Loucy (cell line): Measurements from ENCODE around the gene ACY1.
A peak's percentile ranks its signal among the peaks of the same experiment; 100 is the strongest.

ENCODE experiments used
- H2AFZ ChIP-seq: fragments of 200-600 bp; sonication (generic); 2 replicates; pipeline ENCODE4 v1.6.0; 2016; ENCODE audit warnings: antibody characterized with exemption, mild to moderate bottlenecking, low read length, moderate library complexity
- H3F3A ChIP-seq: fragments of 200-600 bp; 2 replicates; pipeline ENCODE4 v1.6.0; 2016; ENCODE audit warnings: antibody characterized with exemption, low read depth, mild to moderate bottlenecking
- H3K27me3 ChIP-seq: fragments of 200-600 bp; sonication (generic); 2 replicates; pipeline ENCODE4 v1.6.1; 2014; ENCODE audit warnings: low read length, mild to moderate bottlenecking; ENCODE audit not compliant: insufficient read depth, poor library complexity, severe bottlenecking
- H3K36me3 ChIP-seq: fragments of 200-600 bp; sonication (generic); 2 replicates; pipeline ENCODE4 v1.6.1; 2016; ENCODE audit warnings: low read length; ENCODE audit not compliant: insufficient read depth
- H3K4me1 ChIP-seq: fragments of 200-600 bp; sonication (generic); 2 replicates; pipeline ENCODE4 v1.5.1; 2014; ENCODE audit warnings: low read length, mild to moderate bottlenecking; ENCODE audit not compliant: insufficient read depth, poor library complexity, severe bottlenecking
- H3K4me2 ChIP-seq: fragments of 200-600 bp; sonication (generic); 2 replicates; pipeline ENCODE4 v1.6.0; 2014; ENCODE audit warnings: antibody characterized with exemption, low read length, low read depth, mild to moderate bottlenecking; ENCODE audit not compliant: poor library complexity, severe bottlenecking
- H3K4me3 ChIP-seq: fragments of 200-600 bp; sonication (generic); 2 replicates; pipeline ENCODE4 v1.5.1; 2014; ENCODE audit warnings: low read length, mild to moderate bottlenecking, mixed read lengths; ENCODE audit not compliant: poor library complexity, severe bottlenecking
- H3K79me2 ChIP-seq: fragments of 200-600 bp; sonication (generic); 2 replicates; pipeline ENCODE4 v1.6.1; 2014; ENCODE audit warnings: low read length; ENCODE audit not compliant: insufficient read depth
- H3K9ac ChIP-seq: fragments of 200-600 bp; sonication (generic); 2 replicates; pipeline ENCODE4 v1.6.0; 2014; ENCODE audit warnings: mild to moderate bottlenecking, low read depth, low read length, moderate library complexity; ENCODE audit not compliant: poor library complexity, severe bottlenecking
- H3K9me2 ChIP-seq: fragments of 200-600 bp; sonication (generic); replicated peaks from 2 replicates; pipeline ENCODE4 v1.6.1; 2016; ENCODE audit warnings: low read depth, low read length, mixed read lengths
- H3K9me3 ChIP-seq: fragments of 200-600 bp; sonication (generic); 2 replicates; pipeline ENCODE4 v1.6.1; 2014; ENCODE audit warnings: mild to moderate bottlenecking, antibody characterized with exemption, low read length, low read depth; ENCODE audit not compliant: insufficient read depth
- H4K20me1 ChIP-seq: fragments of 200-600 bp; sonication (generic); 2 replicates; pipeline ENCODE4 v1.6.0; 2014; ENCODE audit warnings: antibody characterized with exemption, low read length, mild to moderate bottlenecking; ENCODE audit not compliant: insufficient read depth, poor library complexity, severe bottlenecking
- CTCF ChIP-seq: fragments of 200-600 bp; sonication (generic); conservative IDR thresholded peaks from 2 replicates; pipeline ENCODE4 v1.5.1; 2014; ENCODE audit warnings: mild to moderate bottlenecking, antibody characterized with exemption, low read length
- EZH2phosphoT487 ChIP-seq: fragments of 200-600 bp; IDR thresholded peaks from 2 replicates; pipeline ENCODE4 v1.6.1; 2018; ENCODE audit warnings: antibody characterized with exemption, mild to moderate bottlenecking, moderate library complexity, borderline replicate concordance

ACY1 gene

DNA sequence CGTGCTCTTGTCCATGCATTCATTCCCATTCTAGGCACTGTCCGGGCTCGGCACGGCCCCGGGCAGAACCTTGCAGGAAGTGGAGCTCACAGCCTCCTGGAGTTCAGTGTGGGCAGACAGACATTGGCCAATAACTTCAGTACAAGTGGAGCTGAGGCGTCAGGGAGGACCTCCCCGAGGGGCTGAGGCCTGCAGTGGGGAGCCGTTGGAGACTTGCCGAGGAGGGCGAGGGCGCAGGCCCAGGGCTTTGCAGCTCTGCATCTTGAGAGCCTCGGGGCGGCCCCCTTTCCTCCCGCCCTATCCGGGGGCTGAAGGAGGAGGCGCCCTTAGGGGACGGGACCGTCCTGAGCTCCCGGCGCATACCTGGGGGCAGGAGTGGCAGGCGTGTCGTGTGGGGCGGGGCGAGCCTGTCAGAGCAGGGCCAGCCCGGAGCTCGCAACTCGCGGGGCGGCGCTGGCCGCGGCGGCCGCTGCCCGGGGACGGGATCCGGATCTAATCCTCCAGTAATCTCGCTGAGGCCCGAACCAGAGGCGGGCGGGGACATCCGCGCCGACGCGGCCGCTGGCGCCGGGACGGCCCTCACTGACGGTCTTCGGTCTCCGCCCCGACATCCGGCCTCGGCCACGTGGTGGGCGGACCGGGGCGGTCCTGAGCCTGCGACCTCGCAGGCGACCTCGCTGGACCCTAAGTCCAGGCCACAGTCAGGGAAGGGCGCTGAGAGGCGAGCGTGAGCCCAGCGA lies at the start of gene ACY1:
Gene ACY1 (plus strand): TSS at position 698 of the 740 bp plus-strand sequence. CDS start 530 bp downstream, outside the sequence.
- peak within 1 kb of the TSS; percentile 95 for H3K4me2 ChIP-seq
- no peaks in the 10 kb centered on the region for H3K9me3 ChIP-seq
- peaks cover 18% of the 10 kb centered on the region for H3K4me1 ChIP-seq
- no peaks in the 10 kb centered on the region for H3K27me3 ChIP-seq
- H3K36me3 ChIP-seq, result no peaks in the 10 kb centered on the region
- peak within 1 kb of the TSS; percentile 93 for H3K4me3 ChIP-seq
- peak within 1 kb of the TSS; percentile 82 for H3K9ac ChIP-seq
- H3K79me2 ChIP-seq, result peaks cover 16% of the 10 kb centered on the region; the same call in 1 of the 2 replicates
- no peaks in the 10 kb centered on the region for H3K9me2 ChIP-seq
- H2AFZ ChIP-seq, result peak within 1 kb of the TSS; percentile 93
- H4K20me1 ChIP-seq, result no peaks in the 10 kb centered on the region
- H3F3A ChIP-seq, result peaks cover 7% of the 10 kb centered on the region
- peak; percentile 53 for TF ChIP-seq CTCF
- TF ChIP-seq EZH2phosphoT487, result no peak

DNA sequence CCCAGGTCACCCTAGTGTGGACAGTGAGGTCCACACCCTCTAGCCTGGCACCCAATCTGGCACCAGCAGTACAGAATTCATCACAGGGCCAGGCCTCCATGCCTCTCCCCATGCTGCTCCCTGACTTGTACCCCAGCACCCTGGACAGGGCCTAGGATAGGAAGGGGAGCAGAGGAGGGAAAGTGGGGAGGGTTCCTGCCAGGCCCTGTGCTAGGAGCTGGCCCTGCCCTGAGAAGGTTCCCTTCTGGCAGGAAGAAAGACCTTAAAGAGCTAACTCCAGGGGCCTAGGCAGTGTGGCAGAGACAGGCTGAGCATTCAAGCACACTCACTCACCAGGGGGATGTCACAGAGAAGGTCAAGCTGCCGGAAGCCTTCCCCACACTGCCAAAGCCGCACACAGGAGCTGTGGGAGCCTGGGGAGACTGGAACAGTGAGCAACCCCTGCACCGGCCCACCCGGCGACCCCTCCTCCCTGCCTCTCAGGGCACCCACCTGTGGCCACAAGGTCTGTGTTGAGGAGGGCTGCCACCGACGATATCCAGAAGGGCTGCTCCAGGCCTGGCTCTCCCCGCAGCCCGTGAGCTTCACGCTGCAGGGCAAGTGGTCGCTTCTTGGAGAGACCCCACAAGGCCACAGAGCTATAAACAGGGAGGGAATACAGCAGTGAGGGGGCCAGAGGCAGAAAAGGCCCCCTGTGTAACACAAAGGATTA lies 49.0 kb upstream of the ACY1 start:
- Histone ChIP-seq H3K9me2 (no peaks in the 10 kb centered on the region), H2AFZ (no peak overlapping the region), H3K4me2 (no peak overlapping the region), H3K27me3 (no peaks in the 10 kb centered on the region), H3K9me3 (no peaks in the 10 kb centered on the region), H3K9ac (no peak overlapping the region), H3K36me3 (peaks cover 28% of the 10 kb centered on the region; the same call in 1 of the 2 replicates), H4K20me1 (no peaks in the 10 kb centered on the region), H3F3A (no peaks in the 10 kb centered on the region), H3K4me3 (no peak overlapping the region), H3K4me1 (no peaks in the 10 kb centered on the region), H3K79me2 (peaks cover 3% of the 10 kb centered on the region; the same call in 1 of the 2 replicates)
- no peak for TF ChIP-seq EZH2phosphoT487
- no peak for TF ChIP-seq CTCF

- no peaks in the 10 kb centered on the region for H3K9me3 ChIP-seq
- H3K4me1 ChIP-seq, result peaks cover 5% of the 10 kb centered on the region
- H3K36me3 ChIP-seq, result peaks cover 28% of the 10 kb centered on the region; the same call in 1 of the 2 replicates
- H3K4me2 ChIP-seq, result no peak overlapping the region
- H3K4me3 ChIP-seq, result no peak overlapping the region
- H4K20me1 ChIP-seq, result no peaks in the 10 kb centered on the region
- H3K27me3 ChIP-seq, result no peaks in the 10 kb centered on the region
- no peaks in the 10 kb centered on the region for H3K9me2 ChIP-seq
- TF ChIP-seq CTCF (no peak), EZH2phosphoT487 (no peak)
- H3F3A ChIP-seq, result no peaks in the 10 kb centered on the region
- no peak overlapping the region for H2AFZ ChIP-seq
- no peak overlapping the region for H3K9ac ChIP-seq
- H3K79me2 ChIP-seq, result peaks cover 10% of the 10 kb centered on the region; the same call in 1 of the 2 replicates
Measured at GRCh38 chr3:51934991-51935885, 48.1 kb upstream of the ACY1 start.
